OCI-LY3 (cell line): ENCODE results near the gene GORASP2.

ENCODE experiments used
- CTCF ChIP-seq: fragments of 200-600, 300-600 bp; sonication (generic); IDR thresholded peaks from 2 replicates; pipeline ENCODE4 v1.5.1; 2014; ENCODE audit warnings: antibody characterized with exemption, low read length, low read depth
- EZH2phosphoT487 ChIP-seq: fragments of 200-600 bp; shearing (Covaris generic); IDR thresholded peaks from 2 replicates; pipeline ENCODE4 v1.6.1; 2018; ENCODE audit warnings: antibody characterized with exemption, mixed run types, low read depth

- TF ChIP-seq CTCF (no peak), EZH2phosphoT487 (no peak)
Observed at GRCh38 chr2:170971071-170971470, 42.0 kb downstream of the GORASP2 start.
